WTC11 (cell line): Measurements from ENCODE around the gene IER3IP1. TPM values are rescaled to one million over a fixed set of nuclear protein-coding genes. Genes with fewer than 3 reads are reported as not detected.

Experiments used
- ATAC-seq: fragments of 200-7000 bp; cut with Tn5 transposase; 2 replicates; pipeline ENCODE4 v1.10.0; 2021; ENCODE audit warnings: mild to moderate bottlenecking, moderate library complexity
- CTCF ChIA-PET: fragments of 300-600 bp; sonication (Branson Sonifier 250); formaldehyde crosslinking; loops from one replicate; lab custom pipeline; 2021; ENCODE audit warnings: antibody characterized with exemption; lab: Charles Lee
- POLR2A ChIA-PET: fragments of 350-600 bp; sonication (Branson Sonifier 250); formaldehyde crosslinking; loops from one replicate; lab custom pipeline; 2021; ENCODE audit warnings: antibody characterized with exemption; lab: Charles Lee
- DNase-seq: peaks from one replicate; pipeline ENCODE4 v3.0.0; 2021; ENCODE audit warnings: low spot score
- H3K27ac Mint-ChIP-seq: 2 replicates; pipeline ENCODE4 v1.8.0; 2021; ENCODE audit warnings: mixed read lengths
- H3K27me3 Mint-ChIP-seq: 2 replicates; pipeline ENCODE4 v1.8.0; 2021; ENCODE audit warnings: low read depth, mild to moderate bottlenecking, moderate library complexity, mixed read lengths
- H3K36me3 Mint-ChIP-seq: 2 replicates; pipeline ENCODE4 v1.8.0; 2021; ENCODE audit warnings: mixed read lengths
- H3K4me1 Mint-ChIP-seq: 2 replicates; pipeline ENCODE4 v1.8.0; 2022; ENCODE audit warnings: mixed read lengths
- H3K4me3 Mint-ChIP-seq: 2 replicates; pipeline ENCODE4 v1.8.0; 2021; ENCODE audit warnings: mild to moderate bottlenecking, moderate library complexity, mixed read lengths
- H3K9me3 Mint-ChIP-seq: 2 replicates; pipeline ENCODE4 v1.8.0; 2021; ENCODE audit warnings: mixed read lengths
- E2F5 ChIP-seq: sonication (generic); formaldehyde crosslinking; IDR thresholded peaks from 2 replicates; pipeline ENCODE4 v1.8.1; 2022; ENCODE audit warnings: mild to moderate bottlenecking, moderate library complexity, missing genetic modification reagents
- EMX1 ChIP-seq: fragments of 250-450 bp; sonication (Bioruptor Pico); IDR thresholded peaks from 2 replicates; pipeline ENCODE4 v1.8.0; 2021; ENCODE audit warnings: mild to moderate bottlenecking
- MAX ChIP-seq: sonication (generic); formaldehyde crosslinking; IDR thresholded peaks from 2 replicates; pipeline ENCODE4 v1.8.0; 2022; ENCODE audit warnings: mild to moderate bottlenecking, missing genetic modification reagents
- MYBL2 ChIP-seq: sonication (generic); formaldehyde crosslinking; IDR thresholded peaks from 2 replicates; pipeline ENCODE4 v1.8.1; 2023; ENCODE audit warnings: mild to moderate bottlenecking, moderate library complexity, missing genetic modification reagents
- NFATC4 ChIP-seq: fragments of 250-450 bp; sonication (Bioruptor Pico); IDR thresholded peaks from 2 replicates; pipeline ENCODE4 v1.9.0; 2021; ENCODE audit warnings: mild to moderate bottlenecking
- NR1H2 ChIP-seq: sonication (generic); formaldehyde crosslinking; IDR thresholded peaks from 2 replicates; pipeline ENCODE4 v1.9.0; 2021; ENCODE audit warnings: mild to moderate bottlenecking, moderate library complexity, missing genetic modification reagents
- RORB ChIP-seq: fragments of 250-450 bp; sonication (Bioruptor Pico); IDR thresholded peaks from 2 replicates; pipeline ENCODE4 v1.9.0; 2021; ENCODE audit warnings: mild to moderate bottlenecking
- USF1 ChIP-seq: sonication (generic); formaldehyde crosslinking; IDR thresholded peaks from 2 replicates; pipeline ENCODE4 v1.8.0; 2022; ENCODE audit warnings: mild to moderate bottlenecking, missing genetic modification reagents
- ZBTB21 ChIP-seq: sonication (generic); formaldehyde crosslinking; IDR thresholded peaks from 2 replicates; pipeline ENCODE4 v1.8.1; 2023; ENCODE audit warnings: mild to moderate bottlenecking, missing genetic modification reagents, borderline replicate concordance
- ZNF512 ChIP-seq: sonication (generic); formaldehyde crosslinking; IDR thresholded peaks from 2 replicates; pipeline ENCODE4 v1.8.1; 2022; ENCODE audit warnings: missing genetic modification reagents, borderline replicate concordance
- total RNA-seq: library from RNA; stranded (reverse); gene quantifications from 3 replicates; pipeline ENCODE4 v1.2.3, GENCODE V29; 2021
- TF ChIP-seq, protein P1 (sequence below): sonication (generic); formaldehyde crosslinking; IDR thresholded peaks from 2 replicates; pipeline ENCODE4 v1.8.0; 2022; ENCODE audit warnings: mild to moderate bottlenecking, missing genetic modification reagents
- TF ChIP-seq, protein P2 (sequence below): fragments of 250-450 bp; sonication (Bioruptor Pico); conservative IDR thresholded peaks from 2 replicates; pipeline ENCODE4 v1.9.0; 2021; ENCODE audit warnings: mild to moderate bottlenecking
- TF ChIP-seq, protein P3 (sequence below): sonication (generic); formaldehyde crosslinking; IDR thresholded peaks from 2 replicates; pipeline ENCODE4 v1.8.1; 2022; ENCODE audit warnings: mild to moderate bottlenecking, missing genetic modification reagents, moderate library complexity, borderline replicate concordance
- TF ChIP-seq, protein P4 (sequence below): fragments of 200-600 bp; IDR thresholded peaks from 2 replicates; pipeline ENCODE4 v1.8.0; 2022; ENCODE audit warnings: antibody characterized with exemption
- TF ChIP-seq, protein P5 (sequence below): sonication (generic); formaldehyde crosslinking; IDR thresholded peaks from 2 replicates; pipeline ENCODE4 v1.8.0; 2023; ENCODE audit warnings: missing genetic modification reagents, mild to moderate bottlenecking, borderline replicate concordance

The IER3IP1 gene
- total RNA-seq, 1 experiment from 2014 or later = 7.7 TPM

- TF ChIP-seq MYBL2 (CRISPR knock-in tag) (peak; percentile 66; the same call in 1 of the 2 replicates), ZBTB21 (CRISPR knock-in tag) (peak; percentile 66; the same call in 1 of the 2 replicates)
- TF ChIP-seq, protein P1, sequence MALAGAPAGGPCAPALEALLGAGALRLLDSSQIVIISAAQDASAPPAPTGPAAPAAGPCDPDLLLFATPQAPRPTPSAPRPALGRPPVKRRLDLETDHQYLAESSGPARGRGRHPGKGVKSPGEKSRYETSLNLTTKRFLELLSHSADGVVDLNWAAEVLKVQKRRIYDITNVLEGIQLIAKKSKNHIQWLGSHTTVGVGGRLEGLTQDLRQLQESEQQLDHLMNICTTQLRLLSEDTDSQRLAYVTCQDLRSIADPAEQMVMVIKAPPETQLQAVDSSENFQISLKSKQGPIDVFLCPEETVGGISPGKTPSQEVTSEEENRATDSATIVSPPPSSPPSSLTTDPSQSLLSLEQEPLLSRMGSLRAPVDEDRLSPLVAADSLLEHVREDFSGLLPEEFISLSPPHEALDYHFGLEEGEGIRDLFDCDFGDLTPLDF = 0 out of 2 replicates have a peak, but pooled peaks have one; percentile 55
Observed at GRCh38 chr18:47175898-47176575, at the start of gene IER3IP1 (continued).

DNA sequence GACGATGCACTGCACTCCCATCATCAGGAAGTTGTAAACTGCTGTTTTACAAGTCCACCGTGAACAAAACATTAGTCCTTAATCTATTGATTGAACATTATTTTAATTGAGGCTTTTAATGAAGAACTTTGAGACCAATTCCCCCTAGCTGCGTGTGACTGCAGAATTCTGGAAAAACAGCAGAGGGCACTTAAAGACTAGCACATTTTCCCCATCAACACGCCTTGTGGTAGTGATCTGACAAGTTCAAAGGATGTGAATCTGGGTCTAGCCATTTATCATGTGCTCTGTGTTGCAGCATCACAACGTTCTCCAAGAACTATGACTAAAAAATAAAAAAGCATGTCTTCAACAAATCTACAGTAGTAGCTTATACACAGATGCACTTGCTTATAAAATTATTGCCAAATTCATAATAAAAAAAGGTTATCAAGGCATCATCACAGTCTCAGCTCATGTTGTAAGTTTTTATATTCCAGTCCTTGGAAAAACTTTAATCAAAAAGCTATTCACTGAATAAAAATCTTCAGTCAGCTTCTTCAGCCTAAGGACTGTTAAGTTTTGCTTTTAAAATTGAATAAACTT lies 39.5 kb upstream of the IER3IP1 start:
- no peak overlapping the region for H3K4me3 Mint-ChIP-seq
- ChIA-PET CTCF (interaction anchor here (0.6 to 3.1 kb wide), 25 partner anchors 9 to 541 kb away, joined by 3 to 24 read pairs (median 5); no protein-coding TSS in a partner anchor), POLR2A (interaction anchor here (0.6 kb wide), 1 partner anchor 8 kb away, joined by 3 read pairs; no protein-coding TSS in a partner anchor)
- peak; percentile 30 for DNase-seq
- H3K27me3 Mint-ChIP-seq = no peaks in the 10 kb centered on the region; the same call in 1 of the 2 replicates
- TF ChIP-seq, protein P2, sequence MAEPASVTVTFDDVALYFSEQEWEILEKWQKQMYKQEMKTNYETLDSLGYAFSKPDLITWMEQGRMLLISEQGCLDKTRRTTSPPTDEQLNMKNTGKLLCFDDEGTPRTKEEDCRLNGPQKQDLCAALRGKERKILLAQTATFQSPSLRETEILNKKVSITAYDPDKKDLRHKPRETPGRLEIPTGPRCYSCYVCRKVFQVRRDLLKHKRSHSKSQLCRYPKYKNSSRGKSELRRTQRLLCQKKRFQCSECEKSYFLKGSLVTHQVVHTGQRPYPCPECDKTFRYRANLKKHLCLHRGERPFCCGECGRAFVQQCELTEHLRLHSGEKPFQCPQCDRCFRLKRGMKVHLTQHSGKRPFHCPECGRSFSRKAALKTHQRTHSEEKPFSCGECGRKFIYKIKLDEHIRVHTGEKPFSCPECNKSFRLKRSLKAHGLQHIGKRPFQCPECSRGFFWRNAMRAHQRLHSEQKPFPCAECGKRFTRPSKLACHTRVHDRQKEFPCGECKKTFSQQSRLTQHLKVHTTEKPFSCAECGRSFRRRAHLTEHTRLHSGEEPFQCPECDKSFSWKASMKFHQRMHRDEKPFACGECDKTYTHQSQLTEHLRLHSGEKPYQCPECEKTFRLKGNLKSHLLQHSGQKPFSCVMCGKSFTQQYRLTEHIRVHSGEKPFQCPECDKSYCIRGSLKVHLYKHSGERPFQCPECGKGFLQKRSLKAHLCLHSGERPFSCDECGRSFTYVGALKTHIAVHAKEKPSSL (CRISPR knock-in tag) = no peak
- TF ChIP-seq MAX = no peak
- TF ChIP-seq, protein P3, sequence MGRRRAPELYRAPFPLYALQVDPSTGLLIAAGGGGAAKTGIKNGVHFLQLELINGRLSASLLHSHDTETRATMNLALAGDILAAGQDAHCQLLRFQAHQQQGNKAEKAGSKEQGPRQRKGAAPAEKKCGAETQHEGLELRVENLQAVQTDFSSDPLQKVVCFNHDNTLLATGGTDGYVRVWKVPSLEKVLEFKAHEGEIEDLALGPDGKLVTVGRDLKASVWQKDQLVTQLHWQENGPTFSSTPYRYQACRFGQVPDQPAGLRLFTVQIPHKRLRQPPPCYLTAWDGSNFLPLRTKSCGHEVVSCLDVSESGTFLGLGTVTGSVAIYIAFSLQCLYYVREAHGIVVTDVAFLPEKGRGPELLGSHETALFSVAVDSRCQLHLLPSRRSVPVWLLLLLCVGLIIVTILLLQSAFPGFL = no peak
- TF ChIP-seq E2F5 = no peak
- no peak for TF ChIP-seq NR1H2
- TF ChIP-seq, protein P4, sequence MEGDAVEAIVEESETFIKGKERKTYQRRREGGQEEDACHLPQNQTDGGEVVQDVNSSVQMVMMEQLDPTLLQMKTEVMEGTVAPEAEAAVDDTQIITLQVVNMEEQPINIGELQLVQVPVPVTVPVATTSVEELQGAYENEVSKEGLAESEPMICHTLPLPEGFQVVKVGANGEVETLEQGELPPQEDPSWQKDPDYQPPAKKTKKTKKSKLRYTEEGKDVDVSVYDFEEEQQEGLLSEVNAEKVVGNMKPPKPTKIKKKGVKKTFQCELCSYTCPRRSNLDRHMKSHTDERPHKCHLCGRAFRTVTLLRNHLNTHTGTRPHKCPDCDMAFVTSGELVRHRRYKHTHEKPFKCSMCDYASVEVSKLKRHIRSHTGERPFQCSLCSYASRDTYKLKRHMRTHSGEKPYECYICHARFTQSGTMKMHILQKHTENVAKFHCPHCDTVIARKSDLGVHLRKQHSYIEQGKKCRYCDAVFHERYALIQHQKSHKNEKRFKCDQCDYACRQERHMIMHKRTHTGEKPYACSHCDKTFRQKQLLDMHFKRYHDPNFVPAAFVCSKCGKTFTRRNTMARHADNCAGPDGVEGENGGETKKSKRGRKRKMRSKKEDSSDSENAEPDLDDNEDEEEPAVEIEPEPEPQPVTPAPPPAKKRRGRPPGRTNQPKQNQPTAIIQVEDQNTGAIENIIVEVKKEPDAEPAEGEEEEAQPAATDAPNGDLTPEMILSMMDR = peak; percentile 26; the same call in 1 of the 2 replicates
- TF ChIP-seq, all 79 proteins: peak for 1
- Mint-ChIP-seq H3K9me3 (no peaks in the 10 kb centered on the region), H3K27ac (no peak overlapping the region), H3K4me1 (peaks cover 7% of the 10 kb centered on the region), H3K36me3 (no peaks in the 10 kb centered on the region)
- ATAC-seq = peak; percentile 79

DNA sequence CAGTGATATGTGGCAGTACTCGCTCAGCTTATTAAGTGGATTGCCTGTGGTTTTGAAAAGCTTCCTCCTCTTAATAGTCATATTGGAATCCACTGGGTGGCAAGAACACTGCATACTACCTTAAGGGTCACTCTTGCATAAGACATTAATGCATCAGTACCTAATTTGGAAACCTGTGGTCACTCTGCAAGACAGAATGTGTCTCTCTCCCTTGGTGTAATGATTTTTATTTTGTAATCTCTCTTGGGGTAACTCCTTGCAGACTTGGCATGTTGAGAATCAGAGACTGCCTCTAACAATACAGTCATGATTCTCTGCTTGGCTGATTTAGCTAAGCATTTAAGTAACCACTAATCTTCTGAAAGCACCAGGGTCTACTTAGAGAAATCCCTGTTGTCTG lies 33.0 kb upstream of the IER3IP1 start:
- CTCF ChIA-PET = interaction anchor here (0.8 to 1.4 kb wide), 4 partner anchors 13 to 545 kb away, joined by 3 to 4 read pairs (median 3); no protein-coding TSS in a partner anchor
- no peaks in the 10 kb centered on the region for H3K36me3 Mint-ChIP-seq
- no peaks in the 10 kb centered on the region for H3K9me3 Mint-ChIP-seq
- H3K4me1 Mint-ChIP-seq = peaks cover 12% of the 10 kb centered on the region
- no peaks in the 10 kb centered on the region for H3K27me3 Mint-ChIP-seq
- H3K4me3 Mint-ChIP-seq = no peak overlapping the region
- POLR2A ChIA-PET = interaction anchor here (0.6 kb wide), 2 partner anchors 10 to 218 kb away, joined by 3 to 4 read pairs; no protein-coding TSS in a partner anchor
- H3K27ac Mint-ChIP-seq = no peak overlapping the region
- TF ChIP-seq EMX1 (CRISPR knock-in tag) (no peak), USF1 (no peak), RORB (no peak), ZNF512 (no peak), NFATC4 (no peak)
- TF ChIP-seq, protein P5, sequence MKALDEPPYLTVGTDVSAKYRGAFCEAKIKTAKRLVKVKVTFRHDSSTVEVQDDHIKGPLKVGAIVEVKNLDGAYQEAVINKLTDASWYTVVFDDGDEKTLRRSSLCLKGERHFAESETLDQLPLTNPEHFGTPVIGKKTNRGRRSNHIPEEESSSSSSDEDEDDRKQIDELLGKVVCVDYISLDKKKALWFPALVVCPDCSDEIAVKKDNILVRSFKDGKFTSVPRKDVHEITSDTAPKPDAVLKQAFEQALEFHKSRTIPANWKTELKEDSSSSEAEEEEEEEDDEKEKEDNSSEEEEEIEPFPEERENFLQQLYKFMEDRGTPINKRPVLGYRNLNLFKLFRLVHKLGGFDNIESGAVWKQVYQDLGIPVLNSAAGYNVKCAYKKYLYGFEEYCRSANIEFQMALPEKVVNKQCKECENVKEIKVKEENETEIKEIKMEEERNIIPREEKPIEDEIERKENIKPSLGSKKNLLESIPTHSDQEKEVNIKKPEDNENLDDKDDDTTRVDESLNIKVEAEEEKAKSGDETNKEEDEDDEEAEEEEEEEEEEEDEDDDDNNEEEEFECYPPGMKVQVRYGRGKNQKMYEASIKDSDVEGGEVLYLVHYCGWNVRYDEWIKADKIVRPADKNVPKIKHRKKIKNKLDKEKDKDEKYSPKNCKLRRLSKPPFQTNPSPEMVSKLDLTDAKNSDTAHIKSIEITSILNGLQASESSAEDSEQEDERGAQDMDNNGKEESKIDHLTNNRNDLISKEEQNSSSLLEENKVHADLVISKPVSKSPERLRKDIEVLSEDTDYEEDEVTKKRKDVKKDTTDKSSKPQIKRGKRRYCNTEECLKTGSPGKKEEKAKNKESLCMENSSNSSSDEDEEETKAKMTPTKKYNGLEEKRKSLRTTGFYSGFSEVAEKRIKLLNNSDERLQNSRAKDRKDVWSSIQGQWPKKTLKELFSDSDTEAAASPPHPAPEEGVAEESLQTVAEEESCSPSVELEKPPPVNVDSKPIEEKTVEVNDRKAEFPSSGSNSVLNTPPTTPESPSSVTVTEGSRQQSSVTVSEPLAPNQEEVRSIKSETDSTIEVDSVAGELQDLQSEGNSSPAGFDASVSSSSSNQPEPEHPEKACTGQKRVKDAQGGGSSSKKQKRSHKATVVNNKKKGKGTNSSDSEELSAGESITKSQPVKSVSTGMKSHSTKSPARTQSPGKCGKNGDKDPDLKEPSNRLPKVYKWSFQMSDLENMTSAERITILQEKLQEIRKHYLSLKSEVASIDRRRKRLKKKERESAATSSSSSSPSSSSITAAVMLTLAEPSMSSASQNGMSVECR (CRISPR knock-in tag) = no peak
- DNase-seq (no peak), ATAC-seq (no peak)
